Panc1 (cell line): ENCODE measurements around the gene PIH1D1. TPM values are rescaled to one million over a fixed set of nuclear protein-coding genes. Genes with fewer than 3 reads are reported as not detected.
A peak's percentile ranks its signal among the peaks of the same experiment; 100 is the strongest.

Experiments used
- ATAC-seq: fragments of 200-7000 bp; cut with Tn5 transposase; 2 replicates; pipeline ENCODE4 v1.9.1; 2020; ENCODE audit warnings: mild to moderate bottlenecking, moderate library complexity
- BruUV-seq: library from RNA; stranded (reverse); fragments of 400-500 nt; replicated peaks from 2 replicates; lab custom pipeline; 2021; lab: Mats Ljungman, UMichigan
- CTCF ChIA-PET: fragments of 300-600 bp; sonication (Branson Sonifier 250); formaldehyde crosslinking; loops from one replicate; lab custom pipeline; 2022; ENCODE audit warnings: antibody characterized with exemption; lab: Charles Lee
- POLR2A ChIA-PET: fragments of 300-600 bp; sonication (Branson Sonifier 250); formaldehyde crosslinking; loops from one replicate; lab custom pipeline; 2022; ENCODE audit warnings: antibody characterized with exemption; lab: Charles Lee
- DNase-seq: peaks from one replicate; pipeline ENCODE4 v3.0.0-alpha.2; 2010; ENCODE audit warnings: low read depth, low spot score
- H3K27ac ChIP-seq: 2 replicates; pipeline ENCODE4 v1.5.1; 2011; ENCODE audit warnings: mild to moderate bottlenecking, low read length, inconsistent platforms
- H3K27me3 ChIP-seq: fragments of 200-500 bp; sonication (Bioruptor generic); 2 replicates; pipeline ENCODE4 v1.6.0; 2014; ENCODE audit warnings: low read length, inconsistent platforms; ENCODE audit not compliant: control insufficient read depth, insufficient read depth
- H3K36me3 ChIP-seq: fragments of 200-500 bp; sonication (Bioruptor generic); 2 replicates; pipeline ENCODE4 v1.5.1; 2014; ENCODE audit warnings: inconsistent platforms, mild to moderate bottlenecking, low read length, moderate library complexity; ENCODE audit not compliant: control insufficient read depth, insufficient read depth
- H3K4me1 ChIP-seq: 2 replicates; pipeline ENCODE4 v1.5.1; 2011; ENCODE audit warnings: inconsistent platforms, mild to moderate bottlenecking, low read length, moderate library complexity; ENCODE audit not compliant: control insufficient read depth, insufficient read depth
- H3K4me3 ChIP-seq, 2 experiments: 2 replicates each; pipeline ENCODE4 v1.5.1; 2011 to 2012; ENCODE audit warnings: low read depth in 2 of 2, low read length in 2 of 2, mild to moderate bottlenecking in 2 of 2, inconsistent platforms in 1 of 2, moderate library complexity in 1 of 2
- H3K9me3 ChIP-seq: fragments of 200-500 bp; sonication (Bioruptor generic); 2 replicates; pipeline ENCODE4 v1.5.1; 2014; ENCODE audit warnings: low read depth, mild to moderate bottlenecking, inconsistent platforms, low read length, moderate library complexity; ENCODE audit not compliant: control insufficient read depth, insufficient read depth
- CTCF ChIP-seq: fragments of 450-650 bp; IDR thresholded peaks from 2 replicates; pipeline ENCODE4 v1.5.1; 2017; ENCODE audit warnings: mild to moderate bottlenecking
- POLR2AphosphoS5 ChIP-seq: IDR thresholded peaks from 2 replicates; pipeline ENCODE4 v1.6.1; 2012; ENCODE audit warnings: mild to moderate bottlenecking, low read depth, low read length, moderate library complexity
- REST ChIP-seq, 2 experiments: IDR thresholded peaks; 2 replicates each; pipeline ENCODE4 v1.6.1; 2011 to 2012; ENCODE audit warnings: low read depth in 2 of 2, control low read depth in 1 of 2, low read length in 1 of 2, mild to moderate bottlenecking in 1 of 2, moderate library complexity in 1 of 2; ENCODE audit not compliant: insufficient read depth in 1 of 2
- SIN3A ChIP-seq: IDR thresholded peaks from 2 replicates; pipeline ENCODE4 v1.6.1; 2012; ENCODE audit warnings: low read depth, mild to moderate bottlenecking, low read length, moderate library complexity, borderline replicate concordance; ENCODE audit not compliant: insufficient read depth
- TCF7L2 ChIP-seq: IDR thresholded peaks from 2 replicates; pipeline ENCODE4 v1.6.1; 2011; ENCODE audit warnings: mild to moderate bottlenecking, low read depth, low read length, inconsistent platforms
- in situ Hi-C: cut with HindIII; loops from 2 replicates; pipeline ENCODE4 v1.10.0; 2016; ENCODE audit warnings: low sequenced_read_pairs, low pct_unique_long_range_greater_than_20kb
- intact Hi-C: fragments of 100-400 bp; cut with micrococcal nuclease; formaldehyde crosslinking; loops from one replicate; pipeline ENCODE4 v1.10.0; 2022; ENCODE audit not compliant: unreplicated experiment
- microRNA-seq: library from miRNA; unstranded; fragments of <30 nt; microRNA quantifications from one replicate; pipeline ENCODE4 v1.1.0, GENCODE V29; 2020; ENCODE audit not compliant: unreplicated experiment
- total RNA-seq: library from RNA; stranded (reverse); gene quantifications from one replicate; pipeline ENCODE4 v1.2.1, GENCODE V29; 2021; ENCODE audit not compliant: unreplicated experiment

The PIH1D1 gene
- total RNA-seq, 1 experiment from 2014 or later, result 78.5 TPM

- intact Hi-C loops, result no loop called here
- Histone ChIP-seq H3K36me3 (no peaks in the 10 kb centered on the region), H3K4me3 (no peak overlapping the region), H3K27ac (no peak overlapping the region), H3K27me3 (no peaks in the 10 kb centered on the region), H3K9me3 (no peaks in the 10 kb centered on the region), H3K4me1 (no peaks in the 10 kb centered on the region)
- ChIA-PET CTCF (no interaction called here), POLR2A (no interaction called here)
- no peak for TF ChIP-seq REST (IDR thresholded peaks at IDR 0.05; ENCODE audit: insufficient read depth in 1 of 2, low read depth in 2 of 2, low read length in 1 of 2)
- TF ChIP-seq SIN3A, result no peak
- TF ChIP-seq POLR2AphosphoS5, result no peak
- TF ChIP-seq TCF7L2, result no peak
- no peak for TF ChIP-seq CTCF
- DNase-seq (no peak), ATAC-seq (no peak)
- in situ Hi-C loops, result no loop called here
- BruUV-seq, result no TSS peak
These were observed 54.7 kb downstream of the PIH1D1 start for GRCh38 chr19:49396738-49397505.

Small RNA genes within 50 kb of the gene (microRNA-seq; reads per million reads assigned to microRNA genes)
- gene MIR150, result 55.9 reads per million, percentile 50 among the genes with 10 or more reads in this experiment

Other genes with a start within 250 kb of the PIH1D1 start
- 1.3 TPM for gene SLC6A16, start 126.6 kb downstream of the PIH1D1 start, total RNA-seq
- gene CD37, start 116.4 kb downstream of the PIH1D1 start, total RNA-seq, result 0.33 TPM
- gene TEAD2, start 89.4 kb downstream of the PIH1D1 start, total RNA-seq, result 31.9 TPM
- gene DKKL1, start 87.9 kb downstream of the PIH1D1 start, total RNA-seq, result 0.95 TPM
- not detected for gene KASH5, start 63.6 kb downstream of the PIH1D1 start, total RNA-seq
- gene PTH2, start 28.4 kb downstream of the PIH1D1 start, total RNA-seq, result not detected
- not detected for gene GFY, start 26.4 kb downstream of the PIH1D1 start, total RNA-seq
- 1.2 TPM for gene SLC17A7, start 10.3 kb downstream of the PIH1D1 start, total RNA-seq
- gene ALDH16A1, start 1.4 kb upstream of the PIH1D1 start, total RNA-seq, result 19.6 TPM
- 1.5 TPM for gene FLT3LG, start 22.4 kb upstream of the PIH1D1 start, total RNA-seq
- gene RPL13A, start 35.8 kb upstream of the PIH1D1 start, total RNA-seq, result 1,196 TPM
- 956 TPM for gene RPS11, start 44.6 kb upstream of the PIH1D1 start, total RNA-seq
- gene FCGRT, start 60.8 kb upstream of the PIH1D1 start, total RNA-seq, result 16.7 TPM
- gene RCN3, start 76.2 kb upstream of the PIH1D1 start, total RNA-seq, result 3.0 TPM
- gene NOSIP, start 128.7 kb upstream of the PIH1D1 start, total RNA-seq, result 66.1 TPM
- gene PRRG2, start 129.5 kb upstream of the PIH1D1 start, total RNA-seq, result 0.64 TPM
- gene PRR12, start 139.4 kb upstream of the PIH1D1 start, total RNA-seq, result 22.9 TPM
- gene RRAS, start 188.3 kb upstream of the PIH1D1 start, total RNA-seq, result 64.4 TPM
- gene SCAF1, start 190.4 kb upstream of the PIH1D1 start, total RNA-seq, result 77.4 TPM
- gene IRF3, start 214.0 kb upstream of the PIH1D1 start, total RNA-seq, result 109 TPM
- 69.6 TPM for gene BCL2L12, start 214.1 kb upstream of the PIH1D1 start, total RNA-seq
- gene PRMT1, start 225.5 kb upstream of the PIH1D1 start, total RNA-seq, result 219 TPM
- gene ADM5, start 237.8 kb upstream of the PIH1D1 start, total RNA-seq, result 4.7 TPM
- 0.23 TPM for gene CPT1C, start 239.3 kb upstream of the PIH1D1 start, total RNA-seq